ENCODE data around the gene SLC2A14. TPM values are rescaled to one million over a fixed set of nuclear protein-coding genes. Genes with fewer than 3 reads are reported as not detected.

The SLC2A14 gene
- total RNA-seq, 1 experiment from 2014 or later = 0.13 TPM

- intact Hi-C loops (cut with micrococcal nuclease; ENCODE audit: unreplicated experiment) = no loop called here
- Histone ChIP-seq H3K9me2 (ENCODE audit: insufficient read depth) (no peaks in the 10 kb centered on the region), H3K27me3 (ENCODE audit: insufficient read depth, low read depth) (no peaks in the 10 kb centered on the region), H3K36me3 (ENCODE audit: low read depth) (no peaks in the 10 kb centered on the region), H3K79me2 (ENCODE audit: low read depth) (no peaks in the 10 kb centered on the region), H4K20me1 (ENCODE audit: insufficient read depth) (no peaks in the 10 kb centered on the region), H3K4me1 (replicated peaks; ENCODE audit: insufficient read depth) (peaks cover under 1% of the 10 kb centered on the region; the same call in 1 of the 2 replicates), H2AFZ (no peak overlapping the region), H3K4me3 (no peak overlapping the region), H3F3A (ENCODE audit: insufficient read depth, low read depth) (peaks cover 2% of the 10 kb centered on the region; the same call in 1 of the 2 replicates), H3K27ac (no peak overlapping the region), H3K4me2 (no peak overlapping the region), H3K9me3 (ENCODE audit: insufficient read depth, low read depth) (no peaks in the 10 kb centered on the region)
- DNase-seq = no peak
- POLR2A ChIA-PET (ENCODE audit: unreplicated experiment) = no interaction called here
- TF ChIP-seq EZH2 (IDR thresholded peaks at IDR 0.05; ENCODE audit: low read depth) (no peak), CTCF (conservative IDR thresholded peaks at IDR 0.05) (no peak)
- CTCF ChIA-PET = interaction anchor here (0.6 kb wide), 1 partner anchor 17 kb away, joined by 4 read pairs; no protein-coding TSS in a partner anchor
- no TSS peak for BruUV-seq (replicated peaks)
These were observed 6.5 kb upstream of the SLC2A14 start for GRCh38 chr12:7879246-7879645.

- no peak for DNase-seq
- no peaks in the 10 kb centered on the region for H3K27me3 ChIP-seq (ENCODE audit: insufficient read depth, low read depth)
- no peaks in the 10 kb centered on the region for H4K20me1 ChIP-seq (ENCODE audit: insufficient read depth)
- no peaks in the 10 kb centered on the region for H3K36me3 ChIP-seq (ENCODE audit: low read depth)
- H3K9me2 ChIP-seq (ENCODE audit: insufficient read depth) = no peaks in the 10 kb centered on the region
- no peak for TF ChIP-seq EZH2 (IDR thresholded peaks at IDR 0.05; ENCODE audit: low read depth)
- no peak for TF ChIP-seq CTCF (conservative IDR thresholded peaks at IDR 0.05)
- intact Hi-C loops (cut with micrococcal nuclease; ENCODE audit: unreplicated experiment) = no loop called here
- no peaks in the 10 kb centered on the region for H3K79me2 ChIP-seq (ENCODE audit: low read depth)
- no peaks in the 10 kb centered on the region for H3K4me1 ChIP-seq (replicated peaks; ENCODE audit: insufficient read depth)
- CTCF ChIA-PET = no interaction called here
- peaks cover 3% of the 10 kb centered on the region; the same call in 1 of the 2 replicates for H3F3A ChIP-seq (ENCODE audit: insufficient read depth, low read depth)
- POLR2A ChIA-PET (ENCODE audit: unreplicated experiment) = no interaction called here
- no peak overlapping the region for H2AFZ ChIP-seq
- H3K9me3 ChIP-seq (ENCODE audit: insufficient read depth, low read depth) = no peaks in the 10 kb centered on the region
- BruUV-seq (replicated peaks) = no TSS peak
- H3K27ac ChIP-seq = no peak overlapping the region
- no peak overlapping the region for H3K4me2 ChIP-seq
- H3K4me3 ChIP-seq = no peak overlapping the region
These were observed 4.7 kb upstream of the SLC2A14 start for GRCh38 chr12:7877420-7877819.

- BruUV-seq (replicated peaks) = no TSS peak
- Histone ChIP-seq H3K79me2 (ENCODE audit: low read depth) (no peaks in the 10 kb centered on the region), H3F3A (ENCODE audit: insufficient read depth, low read depth) (peaks cover 3% of the 10 kb centered on the region; the same call in 1 of the 2 replicates), H3K4me1 (replicated peaks; ENCODE audit: insufficient read depth) (peaks cover 4% of the 10 kb centered on the region; the same call in 1 of the 2 replicates), H4K20me1 (ENCODE audit: insufficient read depth) (no peaks in the 10 kb centered on the region), H3K27me3 (ENCODE audit: insufficient read depth, low read depth) (no peaks in the 10 kb centered on the region), H3K4me2 (no peak overlapping the region), H3K36me3 (ENCODE audit: low read depth) (no peaks in the 10 kb centered on the region), H3K4me3 (no peak overlapping the region), H3K27ac (no peak overlapping the region), H3K9me2 (ENCODE audit: insufficient read depth) (no peaks in the 10 kb centered on the region), H3K9me3 (ENCODE audit: insufficient read depth, low read depth) (no peaks in the 10 kb centered on the region), H2AFZ (no peak overlapping the region)
- intact Hi-C loops (cut with micrococcal nuclease; ENCODE audit: unreplicated experiment) = no loop called here
- ChIA-PET POLR2A (ENCODE audit: unreplicated experiment) (interaction anchor here (0.6 to 0.7 kb wide), 2 partner anchors 23 to 105 kb away, joined by 6 to 7 read pairs; partner anchors contain the start of gene NANOGNB), CTCF (interaction anchor here (0.6 to 0.9 kb wide), 2 partner anchors 16 to 112 kb away, joined by 3 to 4 read pairs; no protein-coding TSS in a partner anchor)
- TF ChIP-seq EZH2 (IDR thresholded peaks at IDR 0.05; ENCODE audit: low read depth) (no peak), CTCF (conservative IDR thresholded peaks at IDR 0.05) (no peak)
- no peak for DNase-seq
These were observed 2.4 kb downstream of the SLC2A14 start for GRCh38 chr12:7870335-7870734.

All from PC-9 (cell line).